GM12878 (cell line): ENCODE measurements around the gene ATP5PO. TPM values are rescaled to one million over a fixed set of nuclear protein-coding genes. Genes with fewer than 3 reads are reported as not detected.

ENCODE experiments used
- polyA plus RNA-seq, 11 experiments: library from polyadenylated mRNA; depleted of rRNA in 4 of 11; unstranded in 6 of 11; stranded (reverse) in 5 of 11; fragments of >200 nt; fragmentation: Nextera tagmentation in 4 of 11; fragmentation: Illumina TruSeq in 1 of 11; extraction: Ambion mirVana in 4 of 11; extraction: Trizol in 1 of 11; gene quantifications; 1 replicate in 1 of 11; 2 replicates in 10 of 11; pipeline versions ENCODE4 v1.2.1 to v1.2.3, GENCODE V29; 2011 to 2016; ENCODE audit warnings: inconsistent platforms in 2 of 11, missing spikeins in 2 of 11, low read depth in 1 of 11
- total RNA-seq, 4 experiments: library from RNA; depleted of rRNA in 3 of 4; stranded (reverse); fragments of >200 nt in 3 of 4; fragmentation: Illumina TruSeq in 1 of 4; extraction: Trizol in 1 of 4; gene quantifications; 2 replicates each; pipeline versions ENCODE4 v1.2.1 to v1.2.3, GENCODE V29; 2013 to 2021

Gene ATP5PO
- total and polyA plus RNA-seq, 10 of the 15 experiments (the other 5 are each of a cell fraction or from before 2014, with no cell fraction given), result 251 to 1,656 (median 470) TPM

Other genes with a start within 250 kb of the ATP5PO start
- gene MRPS6, start 157.8 kb upstream of the ATP5PO start, total RNA-seq (2014; rRNA removed), result 32.5 and 37.3 TPM in 2 replicates
- gene MRPS6, start 157.8 kb upstream of the ATP5PO start, total RNA-seq (2014; rRNA removed; fragmentation: Illumina TruSeq; extraction: Trizol), result 39.8 and 41.0 TPM in 2 replicates
- gene MRPS6, start 157.8 kb upstream of the ATP5PO start, total RNA-seq (2021), result 97.0 and 101 TPM in 2 replicates
- 45.1 and 61.3 TPM in 2 replicates for gene MRPS6, start 157.8 kb upstream of the ATP5PO start, polyA plus RNA-seq (2011; rRNA removed)
- 107 TPM in 2 replicates for gene MRPS6, start 157.8 kb upstream of the ATP5PO start, polyA plus RNA-seq (2014; fragmentation: Illumina TruSeq; extraction: Trizol)
- gene MRPS6, start 157.8 kb upstream of the ATP5PO start, polyA plus RNA-seq (2014; fragmentation: Nextera tagmentation; extraction: Ambion mirVana), result 10 to 100 TPM; 55.6 to 95.2 TPM
- 61.5 and 85.5 TPM in 2 replicates for gene MRPS6, start 157.8 kb upstream of the ATP5PO start, polyA plus RNA-seq (2014; rRNA removed)
- gene MRPS6, start 157.8 kb upstream of the ATP5PO start, polyA plus RNA-seq (2016; fragmentation: Nextera tagmentation; extraction: Ambion mirVana), result 100 to 1,000 TPM; 228 to 232 TPM
- gene SLC5A3, start 157.8 kb upstream of the ATP5PO start, total RNA-seq (2014; rRNA removed), result 17.5 and 22.0 TPM in 2 replicates
- gene SLC5A3, start 157.8 kb upstream of the ATP5PO start, total RNA-seq (2014; rRNA removed; fragmentation: Illumina TruSeq; extraction: Trizol), result 21.4 and 25.7 TPM in 2 replicates
- gene SLC5A3, start 157.8 kb upstream of the ATP5PO start, total RNA-seq (2021), result 20.6 and 20.9 TPM in 2 replicates
- 19.7 and 34.3 TPM in 2 replicates for gene SLC5A3, start 157.8 kb upstream of the ATP5PO start, polyA plus RNA-seq (2011; rRNA removed)
- gene SLC5A3, start 157.8 kb upstream of the ATP5PO start, polyA plus RNA-seq (2014; fragmentation: Illumina TruSeq; extraction: Trizol), result 14.7 and 18.7 TPM in 2 replicates
- 1 to 10 TPM; 3.3 to 4.7 TPM for gene SLC5A3, start 157.8 kb upstream of the ATP5PO start, polyA plus RNA-seq (2014; fragmentation: Nextera tagmentation; extraction: Ambion mirVana)
- 7.8 and 9.2 TPM in 2 replicates for gene SLC5A3, start 157.8 kb upstream of the ATP5PO start, polyA plus RNA-seq (2014; rRNA removed)
- gene SLC5A3, start 157.8 kb upstream of the ATP5PO start, polyA plus RNA-seq (2016; fragmentation: Nextera tagmentation; extraction: Ambion mirVana), result 1 to 10 TPM; 6.9 to 8.1 TPM